HL-60 (cell line): Measurements from ENCODE around the gene RAET1E.

Source experiments
- DNase-seq, 2 experiments: peaks; one replicate each; pipeline ENCODE4 v3.0.0-alpha.2; 2010 to 2020; ENCODE audit warnings: low read depth in 1 of 2, low spot score in 1 of 2
- H3K27ac ChIP-seq: fragments of 250-450 bp; sonication (Bioruptor Pico); replicated peaks from 2 replicates; pipeline ENCODE4 v1.5.1; 2020; ENCODE audit warnings: mild to moderate bottlenecking, moderate library complexity
- H3K27me3 ChIP-seq: fragments of 250-450 bp; sonication (Bioruptor Pico); 2 replicates; pipeline ENCODE4 v1.5.1; 2021; ENCODE audit warnings: mild to moderate bottlenecking, moderate library complexity; ENCODE audit not compliant: insufficient read depth, poor library complexity, severe bottlenecking
- H3K4me3 ChIP-seq: replicated peaks from 2 replicates; pipeline ENCODE4 v1.5.1; 2011; ENCODE audit warnings: mild to moderate bottlenecking, control low read depth, low read length; ENCODE audit not compliant: insufficient read depth
- GABPA ChIP-seq: IDR thresholded peaks from 2 replicates; pipeline ENCODE4 v1.6.1; 2012; ENCODE audit warnings: low read depth
- POLR2AphosphoS5 ChIP-seq: IDR thresholded peaks from 2 replicates; pipeline ENCODE4 v1.6.1; 2012; ENCODE audit warnings: low read depth
- SPI1 ChIP-seq: IDR thresholded peaks from 2 replicates; pipeline ENCODE4 v1.6.1; 2012; ENCODE audit warnings: low read depth, mild to moderate bottlenecking, borderline replicate concordance
- TF ChIP-seq, protein P1 (sequence below): IDR thresholded peaks from 2 replicates; pipeline ENCODE4 v1.6.1; 2012; ENCODE audit warnings: low read depth; ENCODE audit not compliant: insufficient replicate concordance
- TF ChIP-seq, protein P2 (sequence below): IDR thresholded peaks from one replicate; pipeline ENCODE4 v1.5.1; 2011; ENCODE audit warnings: low read length, control low read depth, inconsistent platforms; ENCODE audit not compliant: insufficient read depth

The RAET1E gene

DNA sequence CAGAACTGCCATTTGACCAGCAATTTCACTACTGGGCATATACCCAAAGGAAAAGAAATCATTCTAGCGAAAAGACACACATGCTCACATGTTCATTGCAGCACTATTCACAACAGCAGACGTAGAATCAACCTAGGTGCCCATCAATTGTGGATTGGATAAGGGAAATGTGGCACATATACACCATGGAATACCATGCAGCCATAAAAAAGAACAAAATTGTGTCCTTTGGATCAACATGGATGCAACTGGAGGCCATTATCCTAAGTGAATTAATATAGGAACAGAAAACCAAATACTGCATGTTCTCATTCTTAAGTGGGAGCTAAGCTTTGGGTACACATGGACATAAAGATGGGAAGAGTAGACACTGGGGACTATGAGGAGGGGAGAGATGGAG lies 16.1 kb downstream of the RAET1E start:
- Histone ChIP-seq H3K4me3 (no peak overlapping the region), H3K27ac (no peak overlapping the region), H3K27me3 (no peaks in the 10 kb centered on the region)
- no peak for DNase-seq
- no peak for TF ChIP-seq GABPA
- TF ChIP-seq SPI1, result no peak
- TF ChIP-seq, protein P1, sequence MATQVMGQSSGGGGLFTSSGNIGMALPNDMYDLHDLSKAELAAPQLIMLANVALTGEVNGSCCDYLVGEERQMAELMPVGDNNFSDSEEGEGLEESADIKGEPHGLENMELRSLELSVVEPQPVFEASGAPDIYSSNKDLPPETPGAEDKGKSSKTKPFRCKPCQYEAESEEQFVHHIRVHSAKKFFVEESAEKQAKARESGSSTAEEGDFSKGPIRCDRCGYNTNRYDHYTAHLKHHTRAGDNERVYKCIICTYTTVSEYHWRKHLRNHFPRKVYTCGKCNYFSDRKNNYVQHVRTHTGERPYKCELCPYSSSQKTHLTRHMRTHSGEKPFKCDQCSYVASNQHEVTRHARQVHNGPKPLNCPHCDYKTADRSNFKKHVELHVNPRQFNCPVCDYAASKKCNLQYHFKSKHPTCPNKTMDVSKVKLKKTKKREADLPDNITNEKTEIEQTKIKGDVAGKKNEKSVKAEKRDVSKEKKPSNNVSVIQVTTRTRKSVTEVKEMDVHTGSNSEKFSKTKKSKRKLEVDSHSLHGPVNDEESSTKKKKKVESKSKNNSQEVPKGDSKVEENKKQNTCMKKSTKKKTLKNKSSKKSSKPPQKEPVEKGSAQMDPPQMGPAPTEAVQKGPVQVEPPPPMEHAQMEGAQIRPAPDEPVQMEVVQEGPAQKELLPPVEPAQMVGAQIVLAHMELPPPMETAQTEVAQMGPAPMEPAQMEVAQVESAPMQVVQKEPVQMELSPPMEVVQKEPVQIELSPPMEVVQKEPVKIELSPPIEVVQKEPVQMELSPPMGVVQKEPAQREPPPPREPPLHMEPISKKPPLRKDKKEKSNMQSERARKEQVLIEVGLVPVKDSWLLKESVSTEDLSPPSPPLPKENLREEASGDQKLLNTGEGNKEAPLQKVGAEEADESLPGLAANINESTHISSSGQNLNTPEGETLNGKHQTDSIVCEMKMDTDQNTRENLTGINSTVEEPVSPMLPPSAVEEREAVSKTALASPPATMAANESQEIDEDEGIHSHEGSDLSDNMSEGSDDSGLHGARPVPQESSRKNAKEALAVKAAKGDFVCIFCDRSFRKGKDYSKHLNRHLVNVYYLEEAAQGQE, result no peak
- TF ChIP-seq, protein P2, sequence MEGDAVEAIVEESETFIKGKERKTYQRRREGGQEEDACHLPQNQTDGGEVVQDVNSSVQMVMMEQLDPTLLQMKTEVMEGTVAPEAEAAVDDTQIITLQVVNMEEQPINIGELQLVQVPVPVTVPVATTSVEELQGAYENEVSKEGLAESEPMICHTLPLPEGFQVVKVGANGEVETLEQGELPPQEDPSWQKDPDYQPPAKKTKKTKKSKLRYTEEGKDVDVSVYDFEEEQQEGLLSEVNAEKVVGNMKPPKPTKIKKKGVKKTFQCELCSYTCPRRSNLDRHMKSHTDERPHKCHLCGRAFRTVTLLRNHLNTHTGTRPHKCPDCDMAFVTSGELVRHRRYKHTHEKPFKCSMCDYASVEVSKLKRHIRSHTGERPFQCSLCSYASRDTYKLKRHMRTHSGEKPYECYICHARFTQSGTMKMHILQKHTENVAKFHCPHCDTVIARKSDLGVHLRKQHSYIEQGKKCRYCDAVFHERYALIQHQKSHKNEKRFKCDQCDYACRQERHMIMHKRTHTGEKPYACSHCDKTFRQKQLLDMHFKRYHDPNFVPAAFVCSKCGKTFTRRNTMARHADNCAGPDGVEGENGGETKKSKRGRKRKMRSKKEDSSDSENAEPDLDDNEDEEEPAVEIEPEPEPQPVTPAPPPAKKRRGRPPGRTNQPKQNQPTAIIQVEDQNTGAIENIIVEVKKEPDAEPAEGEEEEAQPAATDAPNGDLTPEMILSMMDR, result no peak
- TF ChIP-seq POLR2AphosphoS5, result no peak

DNA sequence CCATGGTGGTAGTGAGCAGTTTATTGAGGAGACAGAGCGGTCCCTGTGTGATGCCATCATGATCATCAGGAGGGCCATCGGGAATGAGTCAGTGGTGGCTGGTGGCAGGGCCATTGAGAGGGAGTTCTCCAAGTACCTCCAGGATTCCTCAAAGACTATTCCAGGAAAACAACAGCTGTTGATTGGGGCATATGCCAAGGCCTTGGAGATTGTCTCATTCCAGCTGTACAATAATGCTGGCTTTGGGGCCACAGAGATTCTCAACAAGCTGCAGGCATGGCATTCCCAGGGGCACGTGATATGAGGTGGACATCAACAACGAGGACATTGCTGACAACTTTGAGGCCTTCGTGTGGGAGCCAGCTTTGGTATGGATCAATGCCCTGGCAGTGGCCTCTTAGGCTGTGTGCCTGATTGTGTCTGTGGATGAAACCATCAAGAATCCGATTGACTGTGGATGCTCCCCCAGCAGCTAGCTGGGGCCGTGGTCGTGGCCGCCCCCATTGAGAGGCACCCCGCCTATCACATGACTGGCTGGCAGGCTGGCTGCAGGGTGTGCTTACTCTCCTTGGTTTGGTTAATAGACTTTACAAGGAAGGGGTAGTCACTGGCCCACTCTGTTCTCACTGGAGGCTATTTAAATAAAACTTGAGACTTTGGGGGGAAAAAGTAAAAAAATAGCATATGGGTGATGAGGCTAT lies 16.7 kb downstream of the RAET1E start:
- H3K4me3 ChIP-seq, result no peak overlapping the region
- no peak overlapping the region for H3K27ac ChIP-seq
- no peak for DNase-seq
- no peaks in the 10 kb centered on the region for H3K27me3 ChIP-seq
- TF ChIP-seq POLR2AphosphoS5, result no peak
- no peak for TF ChIP-seq GABPA
- no peak for TF ChIP-seq SPI1
- TF ChIP-seq, protein P1, result no peak
- TF ChIP-seq, protein P2, result no peak

DNA sequence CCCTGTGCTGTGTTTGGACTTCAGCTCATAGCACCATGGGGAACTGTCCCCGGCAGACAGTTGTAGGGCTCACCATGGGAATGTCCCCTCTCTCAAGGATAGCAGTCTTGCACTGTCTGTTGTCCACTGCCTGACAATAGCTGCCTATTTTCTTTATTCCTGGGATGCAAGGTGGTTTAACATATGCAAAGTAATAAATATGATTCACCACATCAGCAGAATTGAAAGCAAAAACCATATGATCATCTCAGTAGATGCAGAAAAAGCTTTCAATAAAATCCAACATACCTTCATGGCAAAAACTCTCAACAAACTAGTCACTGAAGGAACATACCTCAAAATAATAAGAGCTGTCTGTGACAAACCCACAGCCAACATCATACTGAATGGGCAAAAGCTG lies 20.3 kb downstream of the RAET1E start:
- no peak for DNase-seq
- no peak overlapping the region for H3K4me3 ChIP-seq
- H3K27me3 ChIP-seq, result no peaks in the 10 kb centered on the region
- TF ChIP-seq SPI1 (no peak), POLR2AphosphoS5 (no peak), GABPA (no peak)
- TF ChIP-seq, protein P1, result no peak
- TF ChIP-seq, protein P2, result no peak
- no peak overlapping the region for H3K27ac ChIP-seq
